Natural killer cell treated with Interleukin-12 subunit alpha and Interleukin-12 subunit beta and Interleukin-15 and Interleukin-18, amount 100 ng/mL, for 72 hours (primary cell): ENCODE results near the gene ANO8. TPM values are rescaled to one million over a fixed set of nuclear protein-coding genes. Genes with fewer than 3 reads are reported as not detected.

Experiments used
- ATAC-seq, 2 donors: fragments of 150-1000 bp; cut with Tn5 transposase in 1 of 2; sonication (Bioruptor Pico), chemical (Tn5 transposase) in 1 of 2; 2 replicates each; pipeline ENCODE4 v1.10.0; 2021
- DNase-seq: peaks from one replicate; pipeline ENCODE4 v3.0.0; 2022; ENCODE audit warnings: low spot score
- H3K27ac Mint-ChIP-seq, 2 donors: 1 replicate in 1 of 2; 2 replicates in 1 of 2; pipeline ENCODE4 v1.8.0; 2022; ENCODE audit warnings: mixed read lengths in 2 of 2, mild to moderate bottlenecking in 1 of 2, moderate library complexity in 1 of 2
- H3K27me3 Mint-ChIP-seq, 2 donors: 1 replicate in 1 of 2; 2 replicates in 1 of 2; pipeline ENCODE4 v1.8.0; 2022; ENCODE audit warnings: mixed read lengths in 2 of 2
- H3K36me3 Mint-ChIP-seq: one replicate; pipeline ENCODE4 v1.8.0; 2022; ENCODE audit warnings: mixed read lengths
- H3K4me1 Mint-ChIP-seq, 2 donors: 1 replicate in 1 of 2; 2 replicates in 1 of 2; pipeline ENCODE4 v1.8.0; 2022; ENCODE audit warnings: low read depth in 2 of 2, mixed read lengths in 2 of 2, mild to moderate bottlenecking in 1 of 2
- H3K4me3 Mint-ChIP-seq: one replicate; pipeline ENCODE4 v1.8.0; 2022; ENCODE audit warnings: mixed read lengths
- H3K9me3 Mint-ChIP-seq: 2 replicates; pipeline ENCODE4 v1.8.0; 2022; ENCODE audit warnings: mixed read lengths
- total RNA-seq, 2 donors: library from RNA; stranded (reverse); gene quantifications; one replicate each; pipeline ENCODE4 v1.2.3, GENCODE V29; 2022

The ANO8 gene
- total RNA-seq, 2 donors from 2014 or later: 5.5 to 7.0 TPM

DNA sequence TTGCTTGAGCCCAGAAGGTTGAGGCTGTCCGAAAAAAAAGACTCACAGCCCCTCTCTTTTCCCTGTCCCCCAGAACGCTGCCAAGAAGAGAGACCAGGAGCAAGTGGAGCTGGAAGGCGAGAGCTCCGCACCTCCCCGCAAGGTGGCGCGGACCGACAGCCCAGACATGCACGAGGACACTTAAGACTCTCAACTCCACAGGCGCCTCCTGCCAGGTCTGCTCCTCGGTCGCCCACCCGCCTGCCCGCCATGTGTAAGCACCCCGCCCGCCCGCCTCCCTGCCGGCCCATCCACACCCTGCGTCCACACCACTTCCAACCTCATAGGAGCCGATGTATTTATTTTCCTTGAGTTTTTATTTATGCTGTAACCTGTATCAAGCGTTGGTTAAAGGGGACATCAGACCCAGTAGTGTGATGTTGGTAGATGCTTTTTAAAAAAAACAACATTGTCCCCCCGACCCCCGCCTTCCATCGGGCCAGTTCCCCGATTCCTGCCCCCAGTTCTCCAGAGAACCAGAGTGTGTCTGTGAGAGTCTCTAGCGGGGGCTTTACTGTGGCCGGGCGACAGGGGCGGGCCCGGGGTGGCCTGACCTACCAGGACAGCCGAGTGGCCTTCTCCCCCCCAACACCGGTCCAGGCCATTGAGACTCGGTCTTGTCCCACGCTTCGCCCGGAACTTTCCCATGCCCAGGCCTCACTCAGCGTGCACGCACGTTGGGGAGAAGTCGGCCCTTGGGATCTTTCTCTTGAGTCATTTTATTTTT is 15.0 kb downstream of the ANO8 start:
- Mint-ChIP-seq H3K4me1 (peaks cover 0 to 8% of the 10 kb centered on the region in 2 donors), H3K4me3 (no peak overlapping the region), H3K27ac (no peak overlapping the region), H3K36me3 (no peaks in the 10 kb centered on the region), H3K27me3 (no peaks in the 10 kb centered on the region), H3K9me3 (no peaks in the 10 kb centered on the region)
- no peak for ATAC-seq
- DNase-seq: no peak

DNA sequence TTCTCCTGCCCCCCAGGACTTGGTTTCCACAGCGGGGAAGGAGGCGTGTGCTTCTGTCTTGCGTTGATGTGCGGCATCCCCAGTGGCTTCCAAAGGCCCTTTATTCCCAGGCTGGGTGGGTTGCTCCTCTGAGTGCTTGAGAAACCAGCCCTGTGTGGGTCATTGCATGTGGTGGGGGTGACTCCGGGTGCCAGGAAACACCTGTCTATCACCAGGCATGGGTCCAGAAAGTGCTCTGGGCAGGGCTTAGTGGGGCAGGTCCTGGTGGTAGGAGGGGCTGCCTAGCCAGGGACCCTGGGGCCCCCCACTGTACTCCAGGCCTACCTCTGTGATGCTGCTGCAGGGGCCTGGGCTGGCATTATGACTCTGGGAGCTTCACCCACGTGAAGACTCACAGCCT is 15.7 kb downstream of the ANO8 start:
- no peak overlapping the region for H3K4me3 Mint-ChIP-seq
- H3K27me3 Mint-ChIP-seq: no peaks in the 10 kb centered on the region
- no peaks in the 10 kb centered on the region for H3K36me3 Mint-ChIP-seq
- DNase-seq (no peak), ATAC-seq (no peak)
- H3K9me3 Mint-ChIP-seq: no peaks in the 10 kb centered on the region
- peaks cover 0 to 8% of the 10 kb centered on the region in 2 donors for H3K4me1 Mint-ChIP-seq
- H3K27ac Mint-ChIP-seq: no peak overlapping the region

DNA sequence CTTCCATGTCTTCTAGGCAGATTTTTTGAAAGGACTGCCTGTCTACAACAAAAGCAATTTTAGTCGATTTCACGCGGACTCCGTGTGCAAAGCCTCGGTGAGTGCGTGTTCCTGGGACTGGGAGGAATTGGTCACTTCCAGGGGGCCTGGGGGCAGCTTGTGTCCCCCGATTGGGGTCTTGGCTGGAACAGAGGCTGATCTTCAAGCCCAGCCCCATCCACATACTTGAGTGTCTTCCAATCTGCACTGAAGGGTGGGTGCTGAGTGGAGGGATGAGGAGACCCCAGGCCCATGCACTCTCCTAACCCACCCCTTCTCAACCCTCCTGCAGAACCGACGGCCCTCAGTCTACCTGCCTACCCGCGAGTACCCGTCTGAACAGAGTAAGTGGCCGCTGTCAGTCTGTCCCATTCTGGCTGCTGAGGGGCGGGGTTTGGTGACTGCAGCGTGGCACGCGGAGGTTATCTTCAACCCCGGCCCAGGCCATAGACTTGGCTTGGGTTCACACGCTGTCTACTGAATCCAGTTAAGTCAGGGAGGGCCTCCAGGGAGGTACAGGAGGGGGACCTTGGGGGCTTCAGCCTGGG is 20.6 kb downstream of the ANO8 start:
- no peaks in the 10 kb centered on the region for H3K27me3 Mint-ChIP-seq
- H3K9me3 Mint-ChIP-seq: no peaks in the 10 kb centered on the region
- ATAC-seq: no peak
- DNase-seq: no peak
- no peak overlapping the region for H3K27ac Mint-ChIP-seq
- peaks cover 18 to 20% of the 10 kb centered on the region in 2 donors for H3K4me1 Mint-ChIP-seq
- H3K36me3 Mint-ChIP-seq: no peaks in the 10 kb centered on the region
- H3K4me3 Mint-ChIP-seq: no peak overlapping the region

DNA sequence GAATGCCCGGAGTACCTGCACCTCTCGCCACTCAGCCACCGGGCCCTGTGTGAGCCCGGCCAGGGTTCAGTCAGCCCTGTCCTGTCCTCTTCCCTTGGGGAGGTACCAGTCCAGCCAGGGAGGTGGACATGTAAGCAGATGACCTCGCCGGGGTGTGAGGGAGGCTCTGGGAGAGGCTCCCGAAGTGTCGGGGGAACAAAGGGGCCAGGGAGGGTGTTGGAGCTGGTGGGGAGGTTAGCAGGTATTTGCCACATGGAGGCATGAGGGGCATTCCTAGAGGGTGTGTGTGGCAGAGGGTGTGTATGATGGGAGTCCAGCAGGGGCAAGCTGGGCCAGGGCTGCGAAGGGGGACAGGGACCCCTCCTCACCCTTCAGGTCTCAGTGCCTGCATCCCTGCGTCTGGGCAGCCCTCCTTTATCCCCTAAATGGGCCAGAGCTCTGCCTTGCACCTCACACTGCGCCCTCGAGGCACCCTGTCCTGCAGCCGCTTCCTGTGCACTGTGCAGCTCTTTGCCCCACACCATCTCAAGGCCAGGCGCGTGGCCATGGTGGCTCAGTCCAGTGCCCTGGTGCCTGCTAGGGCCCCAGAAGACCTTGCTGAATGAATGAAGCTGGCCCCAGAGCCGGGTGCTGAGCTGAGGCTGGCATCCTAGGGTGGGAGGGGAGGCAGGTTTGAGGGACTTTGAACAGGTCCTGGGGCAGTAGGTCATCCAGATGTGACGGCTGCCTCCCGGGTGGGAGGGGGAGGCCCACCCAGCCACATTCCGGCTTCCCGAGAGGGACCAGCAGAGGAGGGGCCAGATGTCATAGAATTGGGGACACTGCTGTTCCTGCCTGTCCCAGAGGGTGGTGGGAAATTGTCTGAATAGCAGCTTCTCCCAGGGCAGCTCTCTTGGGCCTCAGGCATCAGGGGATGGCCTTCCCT is 22.2 kb downstream of the ANO8 start:
- Mint-ChIP-seq H3K4me3 (no peak overlapping the region), H3K4me1 (peaks cover 26 to 31% of the 10 kb centered on the region in 2 donors), H3K27me3 (no peaks in the 10 kb centered on the region), H3K36me3 (no peaks in the 10 kb centered on the region), H3K9me3 (no peaks in the 10 kb centered on the region), H3K27ac (no peak overlapping the region)
- no peak for ATAC-seq
- DNase-seq: no peak

DNA sequence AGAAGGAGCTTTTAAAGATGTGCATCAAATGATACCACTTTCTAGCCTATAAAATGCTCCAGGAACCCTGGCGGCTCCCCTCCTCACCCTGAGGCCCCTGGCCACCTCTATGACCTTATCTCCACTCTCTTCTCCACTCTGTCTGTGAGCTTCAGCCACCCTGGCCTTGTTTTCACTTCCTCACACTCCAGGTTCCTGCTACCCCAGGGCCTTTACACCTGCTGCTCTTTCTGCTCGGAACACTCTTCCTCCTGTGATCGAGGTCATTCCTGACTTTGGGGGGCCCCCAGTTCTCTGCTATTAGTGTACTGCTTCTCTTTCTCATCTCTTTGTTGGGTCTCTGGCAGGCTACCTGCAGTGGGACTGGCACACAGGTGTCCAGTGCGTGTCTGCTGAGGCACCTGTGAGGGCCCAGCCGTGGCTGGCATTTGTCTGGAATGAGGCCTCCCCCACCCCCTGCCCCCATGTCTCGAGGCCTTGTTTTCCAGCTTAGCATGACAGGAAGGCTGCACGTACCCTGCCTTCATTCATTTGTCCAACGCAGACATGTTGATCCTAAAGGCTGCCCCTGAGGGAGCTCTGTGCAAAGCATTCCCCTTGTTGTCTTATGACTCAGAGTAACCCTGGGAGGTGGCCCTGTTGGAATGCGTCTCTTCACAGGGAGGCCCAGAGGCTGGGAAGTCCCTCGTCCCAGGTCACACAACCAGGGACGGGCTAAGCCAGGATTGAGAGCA is 23.0 kb downstream of the ANO8 start:
- Mint-ChIP-seq H3K27me3 (no peaks in the 10 kb centered on the region), H3K36me3 (no peaks in the 10 kb centered on the region), H3K27ac (peak overlapping the region in 1 of 2 donors; percentile 37), H3K9me3 (no peaks in the 10 kb centered on the region), H3K4me1 (peaks cover 26 to 31% of the 10 kb centered on the region in 2 donors), H3K4me3 (peak overlapping the region; percentile 77)
- no peak for DNase-seq
- no peak for ATAC-seq

DNA sequence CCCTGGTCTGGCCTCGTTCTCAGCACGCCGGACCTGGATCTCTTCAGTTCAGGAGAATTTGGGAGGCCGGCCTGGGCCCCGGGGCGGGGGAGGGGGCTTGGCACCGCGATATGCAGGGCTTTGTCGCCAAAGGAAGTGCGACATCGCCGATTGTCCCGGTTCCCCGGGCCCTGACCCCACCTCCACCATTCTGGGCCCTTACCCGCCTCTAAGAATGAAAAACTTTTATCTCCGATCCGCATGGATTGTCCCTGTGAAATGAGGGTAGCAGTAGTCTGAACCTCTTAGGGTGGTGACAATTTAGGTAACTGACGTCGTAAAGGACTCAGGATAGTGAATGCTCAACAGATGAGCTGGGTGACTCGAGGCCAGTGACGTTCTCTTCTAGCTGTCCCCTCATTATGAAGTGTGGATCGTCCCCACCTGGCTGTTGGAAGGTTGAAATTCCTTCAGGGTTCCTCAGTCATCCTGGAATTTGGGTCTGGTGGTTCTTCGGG is 24.6 kb downstream of the ANO8 start:
- H3K27me3 Mint-ChIP-seq: no peaks in the 10 kb centered on the region
- no peaks in the 10 kb centered on the region for H3K36me3 Mint-ChIP-seq
- peak overlapping the region; percentile 81 to 95 for H3K27ac Mint-ChIP-seq
- peak overlapping the region; percentile 99 for H3K4me3 Mint-ChIP-seq
- peaks cover 27 to 35% of the 10 kb centered on the region in 2 donors for H3K4me1 Mint-ChIP-seq
- no peak for ATAC-seq
- no peak for DNase-seq
- no peaks in the 10 kb centered on the region for H3K9me3 Mint-ChIP-seq

DNA sequence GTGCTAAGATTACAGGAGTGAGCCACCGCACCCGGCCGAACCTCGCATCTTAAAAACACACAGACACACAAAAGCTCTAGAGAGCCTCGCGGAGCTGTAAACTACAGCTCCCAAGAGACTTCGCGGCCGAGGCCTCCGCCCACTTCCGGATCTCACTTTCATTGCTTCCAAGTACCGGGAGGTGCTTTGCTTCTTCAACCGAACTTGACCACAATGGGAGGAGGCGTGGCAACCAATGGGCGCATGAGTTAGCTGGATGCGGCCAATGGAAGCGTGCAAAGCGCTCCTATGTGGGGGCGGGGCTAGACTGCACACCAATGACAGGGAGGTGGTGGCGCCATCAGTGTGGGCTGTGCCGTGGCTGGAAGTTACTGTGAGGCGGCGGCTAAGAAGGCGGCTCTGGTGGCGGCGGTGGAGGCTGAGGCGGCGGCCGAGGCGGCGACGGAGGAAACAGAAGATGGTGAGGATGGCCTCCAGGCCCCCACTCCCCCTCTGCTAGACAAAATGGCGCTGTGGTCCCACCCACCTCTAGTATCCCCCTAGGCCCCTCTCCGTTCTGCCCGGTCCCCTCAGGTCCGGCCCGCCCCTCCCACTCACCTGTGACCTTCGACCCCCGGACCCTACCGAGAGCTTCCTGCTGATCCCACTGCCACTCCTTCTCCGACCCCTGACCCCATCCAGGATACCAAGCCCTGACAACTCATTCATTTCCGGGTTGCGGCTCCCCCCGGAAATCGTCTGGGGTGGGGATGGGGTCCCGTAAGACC is 25.3 kb downstream of the ANO8 start, which contains the start of gene DDA1:
Gene DDA1, plus strand, starts transcription at position 366 of the 767 bp plus-strand sequence. Its CDS starts 92 bp downstream, at position 458.
- peak; percentile 90 to 92 for ATAC-seq
- no peaks in the 10 kb centered on the region for H3K9me3 Mint-ChIP-seq
- peak; percentile 100 for DNase-seq

DNA sequence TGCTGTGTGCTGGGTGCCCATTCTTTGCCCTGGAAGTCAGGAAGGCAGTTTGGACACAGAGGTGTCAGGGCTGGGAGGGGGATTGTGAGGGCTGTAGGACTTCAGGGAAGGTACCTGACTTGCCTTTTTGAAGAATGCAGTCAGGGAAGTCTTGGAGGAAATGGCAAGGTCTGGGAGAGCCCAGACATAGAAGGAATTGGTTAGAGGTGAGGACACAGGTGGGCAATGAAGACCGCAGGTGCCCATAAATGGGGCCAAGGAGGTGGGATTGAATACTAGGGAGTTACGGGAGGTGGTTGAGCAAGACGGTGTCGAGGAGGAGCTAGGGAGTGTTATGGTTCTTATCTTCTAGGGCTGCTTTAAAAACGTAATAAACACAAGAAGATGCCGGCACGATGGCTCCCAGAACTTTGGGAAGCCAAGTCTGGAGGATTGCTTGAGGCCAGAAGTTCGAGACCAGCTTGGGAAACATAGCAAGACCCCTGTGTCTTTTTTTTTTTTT is 26.7 kb downstream of the ANO8 start:
- Mint-ChIP-seq H3K27me3 (no peaks in the 10 kb centered on the region), H3K4me3 (peak overlapping the region; percentile 49), H3K27ac (peak overlapping the region; percentile 15 to 30), H3K36me3 (no peaks in the 10 kb centered on the region), H3K4me1 (peaks cover 39% of the 10 kb centered on the region in 2 donors), H3K9me3 (no peaks in the 10 kb centered on the region)
- ATAC-seq: no peak
- no peak for DNase-seq

More for the DNA sequence above, 25.3 kb downstream of the ANO8 start, which contains the start of gene DDA1:
- Mint-ChIP-seq H3K36me3 (no peaks in the 10 kb centered on the region), H3K4me3 (peak within 1 kb of the TSS; percentile 99), H3K4me1 (peaks cover 31 to 39% of the 10 kb centered on the region in 2 donors), H3K27me3 (no peaks in the 10 kb centered on the region), H3K27ac (peak within 1 kb of the TSS; percentile 81 to 95)

DNA sequence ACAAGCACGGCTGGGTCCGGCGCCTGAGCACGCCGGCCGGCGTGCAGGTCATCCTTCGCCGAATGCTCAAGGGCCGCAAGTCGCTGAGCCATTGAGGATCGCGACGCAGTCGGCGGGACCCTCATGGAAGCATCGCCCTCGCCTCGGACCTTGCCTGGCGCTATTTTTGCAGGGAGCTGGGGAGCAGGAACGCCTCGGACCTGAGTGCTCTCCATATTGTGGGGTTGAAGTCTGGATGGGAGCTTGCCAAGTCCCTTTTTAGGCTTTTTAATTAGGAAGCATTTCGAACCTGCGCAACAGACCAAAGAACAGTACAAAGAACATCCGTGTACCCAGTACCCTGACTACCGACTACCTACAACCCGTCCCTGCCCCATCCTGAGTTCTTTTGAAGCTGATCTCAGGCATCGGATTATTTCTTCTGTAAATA is 28.4 kb downstream of the ANO8 start:
- no peak for DNase-seq
- peak overlapping the region in 1 of 2 donors; percentile 82 for H3K27ac Mint-ChIP-seq
- ATAC-seq: no peak
- H3K4me1 Mint-ChIP-seq: peaks cover 40% of the 10 kb centered on the region in 2 donors
- H3K36me3 Mint-ChIP-seq: no peaks in the 10 kb centered on the region
- H3K9me3 Mint-ChIP-seq: no peaks in the 10 kb centered on the region
- H3K27me3 Mint-ChIP-seq: no peaks in the 10 kb centered on the region
- peak overlapping the region; percentile 78 for H3K4me3 Mint-ChIP-seq

DNA sequence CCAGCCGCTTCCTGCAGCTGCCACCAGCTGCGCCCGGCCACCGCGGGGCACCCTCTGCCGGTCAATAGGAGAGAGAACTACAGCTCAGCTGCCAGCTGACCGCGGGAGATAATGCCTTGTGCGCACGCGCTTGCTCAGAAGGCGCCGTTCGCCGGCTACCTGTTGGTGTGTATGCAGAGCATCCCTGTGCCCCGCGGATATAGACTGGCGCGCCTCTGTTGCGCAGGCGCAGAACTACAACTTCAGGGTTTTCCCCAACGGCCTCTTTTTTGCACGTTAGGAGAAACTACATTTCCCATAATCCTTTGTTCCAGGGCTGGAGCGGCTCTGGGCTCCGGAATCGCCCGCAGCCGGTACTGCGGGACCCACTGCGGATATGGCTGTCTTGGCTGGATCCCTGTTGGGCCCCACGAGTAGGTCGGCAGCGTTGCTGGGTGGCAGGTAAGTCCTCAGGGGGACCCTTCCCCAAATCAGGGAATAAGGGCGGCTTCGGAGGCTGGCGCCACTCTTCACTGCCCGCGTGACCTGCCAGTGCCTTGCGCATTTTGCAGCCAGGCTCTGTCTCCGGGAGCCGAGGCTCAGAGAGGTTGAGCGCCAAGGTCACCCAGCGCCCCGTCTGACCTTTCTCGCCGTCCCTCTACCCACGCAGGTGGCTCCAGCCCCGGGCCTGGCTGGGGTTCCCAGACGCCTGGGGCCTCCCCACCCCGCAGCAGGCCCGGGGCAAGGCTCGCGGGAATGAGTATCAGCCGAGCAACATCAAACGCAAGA is 29.0 kb downstream of the ANO8 start, which contains the start of gene MRPL34:
Gene MRPL34, plus strand, starts transcription at position 356 of the 768 bp plus-strand sequence. Its CDS starts 21 bp downstream, at position 377.
- H3K36me3 Mint-ChIP-seq: no peaks in the 10 kb centered on the region
- peak; percentile 97 for DNase-seq
- peak within 1 kb of the TSS; percentile 78 for H3K4me3 Mint-ChIP-seq
- no peaks in the 10 kb centered on the region for H3K9me3 Mint-ChIP-seq
- no peaks in the 10 kb centered on the region for H3K27me3 Mint-ChIP-seq
- H3K4me1 Mint-ChIP-seq: peaks cover 38% of the 10 kb centered on the region in 2 donors
- H3K27ac Mint-ChIP-seq: peak within 1 kb of the TSS; percentile 72 to 82
- ATAC-seq: peak; percentile 81 to 84

DNA sequence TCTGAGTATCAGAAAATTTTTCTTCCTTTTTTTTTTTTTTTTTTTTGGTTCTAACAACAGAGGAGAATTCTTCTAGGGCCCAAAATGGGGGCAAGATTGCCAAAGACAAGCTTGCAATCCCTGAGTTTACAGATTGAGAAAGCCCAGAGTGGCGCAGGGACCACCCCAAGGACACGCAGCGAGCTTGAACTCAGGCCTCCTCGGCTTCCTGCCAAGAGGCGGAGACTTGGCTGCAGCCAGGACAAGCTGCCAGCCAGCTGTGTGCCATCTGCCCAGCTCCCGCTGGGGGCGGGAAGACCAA is 29.5 kb downstream of the ANO8 start:
- DNase-seq (no peak), ATAC-seq (no peak)
- Mint-ChIP-seq H3K4me1 (peaks cover 33 to 34% of the 10 kb centered on the region in 2 donors), H3K36me3 (no peaks in the 10 kb centered on the region), H3K4me3 (peak overlapping the region; percentile 78), H3K9me3 (no peaks in the 10 kb centered on the region), H3K27me3 (no peaks in the 10 kb centered on the region), H3K27ac (peak overlapping the region; percentile 72 to 82)
